Smooth muscle cell (in vitro differentiated cells): Measurements from ENCODE around the gene BDH2. TPM values are rescaled to one million over a fixed set of nuclear protein-coding genes. Genes with fewer than 3 reads are reported as not detected.

Source experiments
- DNase-seq: peaks from one replicate; lab custom pipeline; 2025; ENCODE audit not compliant: unreplicated experiment; lab: John Stamatoyannopoulos, UW
- H2AFZ ChIP-seq: fragments of 200-600 bp; sonication (generic); 2 replicates; pipeline ENCODE4 v1.6.0; 2016; ENCODE audit warnings: antibody characterized with exemption, low read depth, mild to moderate bottlenecking
- H3F3A ChIP-seq: fragments of 200-600 bp; sonication (generic); 2 replicates; pipeline ENCODE4 v1.6.0; 2017; ENCODE audit warnings: antibody characterized with exemption, low read depth
- H3K27ac ChIP-seq: fragments of 200-600 bp; sonication (generic); 2 replicates; pipeline ENCODE4 v1.5.1; 2016; ENCODE audit warnings: low read depth, mild to moderate bottlenecking
- H3K27me3 ChIP-seq: fragments of 200-600 bp; sonication (generic); 2 replicates; pipeline ENCODE4 v1.6.1; 2016; ENCODE audit warnings: low read depth, mild to moderate bottlenecking
- H3K36me3 ChIP-seq: fragments of 200-600 bp; sonication (generic); 2 replicates; pipeline ENCODE4 v1.5.1; 2016; ENCODE audit warnings: low read depth
- H3K4me1 ChIP-seq: fragments of 200-600 bp; sonication (generic); 2 replicates; pipeline ENCODE4 v1.5.1; 2016; ENCODE audit warnings: low read depth
- H3K4me2 ChIP-seq: fragments of 200-600 bp; sonication (generic); 2 replicates; pipeline ENCODE4 v1.6.0; 2016; ENCODE audit warnings: mild to moderate bottlenecking
- H3K4me3 ChIP-seq: fragments of 200-600 bp; sonication (generic); 2 replicates; pipeline ENCODE4 v1.5.1; 2016; ENCODE audit warnings: mild to moderate bottlenecking
- H3K79me2 ChIP-seq: fragments of 200-600 bp; sonication (generic); 2 replicates; pipeline ENCODE4 v1.6.0; 2016; ENCODE audit warnings: low read depth, mild to moderate bottlenecking
- H3K9ac ChIP-seq: fragments of 200-600 bp; sonication (generic); 2 replicates; pipeline ENCODE4 v1.6.0; 2016; ENCODE audit warnings: low read depth
- H3K9me3 ChIP-seq: fragments of 200-600 bp; sonication (generic); replicated peaks from 2 replicates; pipeline ENCODE4 v1.5.1; 2016; ENCODE audit warnings: low read depth
- H4K20me1 ChIP-seq: fragments of 200-600 bp; sonication (generic); 2 replicates; pipeline ENCODE4 v1.6.0; 2016; ENCODE audit warnings: low read depth
- CTCF ChIP-seq: fragments of 200-600 bp; sonication (generic); IDR thresholded peaks from 2 replicates; pipeline ENCODE4 v1.5.1; 2017; ENCODE audit warnings: borderline replicate concordance, mild to moderate bottlenecking, antibody characterized with exemption; ENCODE audit not compliant: insufficient read depth, poor library complexity, severe bottlenecking
- WGBS: methylation state at CpG from one replicate; pipeline ENCODE4 v1.1.7; 2016; ENCODE audit warnings: low lambda C conversion rate; 5-methylcytosine and 5-hydroxymethylcytosine counted together
- polyA plus RNA-seq: library from polyadenylated mRNA; unstranded; fragments of >200 nt; fragmentation: Nextera tagmentation; extraction: Ambion mirVana; gene quantifications from 2 replicates; pipeline ENCODE4 v1.2.1, GENCODE V29; 2016
- total RNA-seq: library from RNA; depleted of rRNA; stranded (reverse); fragments of >200 nt; gene quantifications from 2 replicates; pipeline ENCODE4 v1.2.3, GENCODE V29; 2014

The BDH2 gene
- total RNA-seq (93.7 and 96.2 TPM in 2 replicates), polyA plus RNA-seq (70.5 and 84.3 TPM in 2 replicates)

- Histone ChIP-seq H4K20me1 (peaks cover 7% of the 10 kb centered on the region), H3K4me2 (peak within 1 kb of the TSS; percentile 93), H3K9me3 (no peaks in the 10 kb centered on the region), H3K4me1 (peaks cover 11% of the 10 kb centered on the region), H3K9ac (peak within 1 kb of the TSS; percentile 84), H3K27ac (peak within 1 kb of the TSS; percentile 68), H3F3A (no peaks in the 10 kb centered on the region), H3K27me3 (no peaks in the 10 kb centered on the region), H3K79me2 (peaks cover 14% of the 10 kb centered on the region), H2AFZ (peak within 1 kb of the TSS; percentile 97), H3K36me3 (no peaks in the 10 kb centered on the region), H3K4me3 (peak within 1 kb of the TSS; percentile 76)
- TF ChIP-seq CTCF: peak; percentile 72
- DNase-seq: no peak
- 14% methylated on average over 11 of the region's 11 CpGs for WGBS
Measured at GRCh38 chr4:103099691-103100392, at the start of gene BDH2. TSS of gene BDH2 (minus strand) at chr4:103099834. CDS start at chr4:103096254, 3,580 bp downstream.

- DNase-seq: no peak
- Histone ChIP-seq H3K27ac (no peak overlapping the region), H3K36me3 (no peaks in the 10 kb centered on the region), H3K9ac (no peak overlapping the region), H4K20me1 (no peaks in the 10 kb centered on the region), H3K9me3 (no peaks in the 10 kb centered on the region), H3K79me2 (no peaks in the 10 kb centered on the region), H2AFZ (no peak overlapping the region), H3K4me2 (no peak overlapping the region), H3F3A (no peaks in the 10 kb centered on the region), H3K4me3 (no peak overlapping the region), H3K27me3 (no peaks in the 10 kb centered on the region), H3K4me1 (no peaks in the 10 kb centered on the region)
- WGBS: 98% methylated on average over 4 of the region's 4 CpGs
- TF ChIP-seq CTCF: no peak
Measured at GRCh38 chr4:103144926-103145325, 45.3 kb upstream of the BDH2 start.

- Histone ChIP-seq H2AFZ (no peak overlapping the region), H3K27ac (no peak overlapping the region), H3K4me3 (no peak overlapping the region), H3K9ac (no peak overlapping the region), H3K27me3 (no peaks in the 10 kb centered on the region), H3K4me1 (no peaks in the 10 kb centered on the region), H3K79me2 (no peaks in the 10 kb centered on the region), H3F3A (no peaks in the 10 kb centered on the region), H3K4me2 (no peak overlapping the region), H3K36me3 (no peaks in the 10 kb centered on the region), H3K9me3 (no peaks in the 10 kb centered on the region), H4K20me1 (no peaks in the 10 kb centered on the region)
- TF ChIP-seq CTCF: no peak
- DNase-seq: no peak
- 65% methylated on average over 1 of the region's 1 CpG for WGBS
Measured at GRCh38 chr4:103137446-103137827, 37.8 kb upstream of the BDH2 start.
